K562 (cell line): ENCODE measurements around the gene CAB39. TPM values are rescaled to one million over a fixed set of nuclear protein-coding genes. Genes with fewer than 3 reads are reported as not detected.

Experiments
- ATAC-seq: fragments of 200-7000 bp; cut with Tn5 transposase; 3 replicates; pipeline ENCODE4 v1.9.1; 2020; ENCODE audit warnings: moderate library complexity
- BruUV-seq: library from RNA; stranded (reverse); fragments of 400-500 nt; replicated peaks from 2 replicates; lab custom pipeline; 2021; lab: Mats Ljungman, UMichigan
- CTCF ChIA-PET: fragments of 300-600 bp; formaldehyde crosslinking; extraction: SDS; loops from one replicate; lab custom pipeline; 2021; ENCODE audit warnings: low intra/inter-chr PET ratio; lab: Yijun Ruan, JAX
- POLR2A ChIA-PET: fragments of 300-600, 350-650 bp; sonication (Branson Sonifier 250); formaldehyde crosslinking; extraction: SDS; loops from one replicate; lab custom pipeline; 2021; ENCODE audit warnings: antibody characterized with exemption, inconsistent platforms; lab: Yijun Ruan, JAX
- DNase-seq, 4 experiments: peaks; one replicate each; pipeline versions ENCODE4 v3.0.0 to v3.0.0-alpha.2; 2011 to 2018; ENCODE audit warnings: low spot score in 3 of 4, mixed read lengths in 3 of 4; ENCODE audit errors: extremely low read depth in 1 of 4
- FAIRE-seq: peaks from 2 replicates; lab custom pipeline; 2011; peaks lifted over from hg19 to GRCh38; lab: Jason Lieb, UNC
- H2AFZ ChIP-seq: 2 replicates; pipeline ENCODE4 v1.6.0; 2011; ENCODE audit warnings: low read depth, low read length, control low read depth, inconsistent platforms
- H3K27ac ChIP-seq: fragments of 200-600 bp; 3 replicates; pipeline ENCODE4 v1.8.0; 2011; ENCODE audit warnings: low read depth, mild to moderate bottlenecking, control low read depth, inconsistent platforms, low read length, moderate library complexity, mixed read lengths; ENCODE audit errors: extremely low read depth
- H3K27me3 ChIP-seq, 2 experiments: fragments of 300-600 bp in 1 of 2; 2 replicates in 1 of 2; 3 replicates in 1 of 2; pipeline versions ENCODE4 v1.6.0 to v1.8.0; 2011; ENCODE audit warnings: inconsistent platforms in 2 of 2, low read length in 2 of 2, mild to moderate bottlenecking in 1 of 2, mixed read lengths in 1 of 2, moderate library complexity in 1 of 2; ENCODE audit not compliant: control insufficient read depth in 2 of 2, insufficient read depth in 2 of 2
- H3K36me3 ChIP-seq: fragments of 300-600 bp; 3 replicates; pipeline ENCODE4 v1.8.0; 2011; ENCODE audit warnings: mild to moderate bottlenecking, low read length, inconsistent platforms; ENCODE audit not compliant: control insufficient read depth, insufficient read depth
- H3K4me1 ChIP-seq, 2 experiments: fragments of 200-600 bp in 1 of 2; replicated peaks in 1 of 2; 2 replicates in 1 of 2; 3 replicates in 1 of 2; pipeline versions ENCODE4 v1.5.1 to v1.8.0; 2011; ENCODE audit warnings: inconsistent platforms in 2 of 2, low read length in 2 of 2, mild to moderate bottlenecking in 1 of 2, mixed read lengths in 1 of 2, moderate library complexity in 1 of 2; ENCODE audit not compliant: control insufficient read depth in 2 of 2, insufficient read depth in 2 of 2
- H3K4me2 ChIP-seq: 2 replicates; pipeline ENCODE4 v1.6.1; 2011; ENCODE audit warnings: low read length, control low read depth, inconsistent platforms, mixed read lengths; ENCODE audit not compliant: insufficient read depth
- H3K4me3 ChIP-seq: fragments of 200-600 bp; sonication (generic), shearing (Covaris generic); 2 replicates; pipeline ENCODE4 v1.5.1; 2016; ENCODE audit warnings: control low read depth, inconsistent platforms
- H3K79me2 ChIP-seq: fragments of 200-600 bp; 3 replicates; pipeline ENCODE4 v1.8.0; 2011; ENCODE audit warnings: low read length, inconsistent platforms; ENCODE audit not compliant: control insufficient read depth, insufficient read depth
- H3K9ac ChIP-seq, 2 experiments: 2 replicates each; pipeline versions ENCODE4 v1.6.0 to v1.6.1; 2011; ENCODE audit warnings: low read depth in 2 of 2, low read length in 2 of 2, control low read depth in 1 of 2, inconsistent platforms in 1 of 2, mild to moderate bottlenecking in 1 of 2, mixed read lengths in 1 of 2; ENCODE audit not compliant: insufficient read depth in 1 of 2
- H3K9me1 ChIP-seq: one replicate; pipeline ENCODE4 v1.6.0; 2011; ENCODE audit warnings: inconsistent platforms, mild to moderate bottlenecking, low read length, moderate library complexity; ENCODE audit not compliant: control insufficient read depth, insufficient read depth
- H3K9me3 ChIP-seq: replicated peaks from 2 replicates; pipeline ENCODE4 v1.5.1; 2011; ENCODE audit warnings: low read depth, low read length, inconsistent platforms; ENCODE audit not compliant: control insufficient read depth, insufficient read depth
- H4K20me1 ChIP-seq: replicated peaks from 2 replicates; pipeline ENCODE4 v1.6.1; 2011; ENCODE audit warnings: low read length, inconsistent platforms, mixed read lengths; ENCODE audit not compliant: control insufficient read depth, insufficient read depth
- RBM17 ChIP-seq: fragments of 200-400 bp; formaldehyde crosslinking; IDR thresholded peaks from 2 replicates; pipeline ENCODE4 v1.6.1; 2017; ENCODE audit warnings: low read depth, mild to moderate bottlenecking, low read length, borderline replicate concordance
- SRSF7 ChIP-seq: fragments of 200-400 bp; formaldehyde crosslinking; optimal IDR thresholded peaks from 2 replicates; pipeline ENCODE3; 2017; ENCODE audit warnings: mild to moderate bottlenecking, low read depth, low read length
- SUPT5H ChIP-seq: fragments of 450-650 bp; IDR thresholded peaks from 2 replicates; pipeline ENCODE4 v1.6.1; 2016
- ZNF121 ChIP-seq: sonication (generic); formaldehyde crosslinking; conservative IDR thresholded peaks from 2 replicates; pipeline ENCODE4 v1.8.0; 2022; ENCODE audit warnings: missing genetic modification reagents
- WGBS: fragments of 100-300 bp; shearing (Covaris generic); methylation state at CpG from one replicate; pipeline ENCODE4 v1.1.6; 2016; ENCODE audit warnings: low coverage, mixed read lengths; ENCODE audit not compliant: insufficient coverage; ENCODE audit errors: missing lambda C conversion rate; 5-methylcytosine and 5-hydroxymethylcytosine counted together
- in situ Hi-C: fragments of 300-500 bp; cut with MboI; formaldehyde crosslinking; loops from 4 replicates; pipeline ENCODE4 v1.15.0; 2018; ENCODE audit warnings: inconsistent platforms, mixed read lengths
- intact Hi-C: fragments of 100-400 bp; cut with micrococcal nuclease; formaldehyde crosslinking; loops from 2 replicates; pipeline ENCODE4 v1.14.2; 2022
- polyA plus RNA-seq, 8 experiments: library from polyadenylated mRNA; depleted of rRNA in 4 of 8; stranded (reverse) in 5 of 8; unstranded in 3 of 8; fragments of >200 nt; fragmentation: Nextera tagmentation in 2 of 8; fragmentation: Illumina TruSeq in 1 of 8; extraction: Ambion mirVana in 2 of 8; extraction: Trizol in 1 of 8; gene quantifications; 2 replicates each; pipeline versions ENCODE4 v1.2.1 to v1.2.3, GENCODE V29; 2011 to 2014; ENCODE audit warnings: inconsistent platforms in 1 of 8, missing spikeins in 1 of 8
- total RNA-seq, 7 experiments: library from RNA; depleted of rRNA in 6 of 7; stranded (reverse); fragments of >200 nt in 6 of 7; fragmentation: Illumina TruSeq in 2 of 7; extraction: Trizol in 2 of 7; gene quantifications; 2 replicates each; pipeline versions ENCODE4 v1.2.1 to v1.2.3, GENCODE V29; 2011 to 2021; ENCODE audit warnings: low replicate concordance in 1 of 7
- TF ChIP-seq, protein P1 (sequence below): sonication (generic); formaldehyde crosslinking; IDR thresholded peaks from 2 replicates; pipeline ENCODE4 v1.8.1; 2023; ENCODE audit warnings: mild to moderate bottlenecking, missing genetic modification reagents

CAB39 gene
- total and polyA plus RNA-seq, 9 of the 15 experiments (the other 6 are each of a cell fraction or from before 2014, with no cell fraction given), result 27.2 to 94.4 (median 70.1) TPM

GRCh38 chr2:230716588-230716987 lies 3.9 kb downstream of the CAB39 start:
- no peaks in the 10 kb centered on the region for H3K9me1 ChIP-seq
- ChIA-PET POLR2A (interaction anchor here (1.1 to 2.2 kb wide), 2 partner anchors 9 to 14 kb away, joined by 3 to 7 read pairs; no protein-coding TSS in a partner anchor), CTCF (no interaction called here)
- no peak for ATAC-seq
- no peaks in the 10 kb centered on the region for H3K9me3 ChIP-seq
- FAIRE-seq, result no peak
- H3K4me1 ChIP-seq, result peaks cover 18 to 25% of the 10 kb centered on the region in 2 experiments; a peak in 4 of 5 replicates
- intact Hi-C loops (loop anchor here (10.0 kb wide), 1 partner anchor 302 kb away; the partner anchor contains the start of gene SP100), in situ Hi-C loops (no loop called here)
- H2AFZ ChIP-seq, result no peak overlapping the region
- no peak overlapping the region for H3K4me2 ChIP-seq
- no peak overlapping the region for H3K4me3 ChIP-seq
- peaks cover 95% of the 10 kb centered on the region for H3K79me2 ChIP-seq
- H4K20me1 ChIP-seq, result peaks cover 36% of the 10 kb centered on the region
- DNase-seq, result no peak
- H3K9ac ChIP-seq, result no peak overlapping the region
- peaks cover 55% of the 10 kb centered on the region for H3K36me3 ChIP-seq
- no TSS peak for BruUV-seq
- H3K27ac ChIP-seq, result no peak overlapping the region
- no peaks in the 10 kb centered on the region for H3K27me3 ChIP-seq
- TF ChIP-seq, protein P1, sequence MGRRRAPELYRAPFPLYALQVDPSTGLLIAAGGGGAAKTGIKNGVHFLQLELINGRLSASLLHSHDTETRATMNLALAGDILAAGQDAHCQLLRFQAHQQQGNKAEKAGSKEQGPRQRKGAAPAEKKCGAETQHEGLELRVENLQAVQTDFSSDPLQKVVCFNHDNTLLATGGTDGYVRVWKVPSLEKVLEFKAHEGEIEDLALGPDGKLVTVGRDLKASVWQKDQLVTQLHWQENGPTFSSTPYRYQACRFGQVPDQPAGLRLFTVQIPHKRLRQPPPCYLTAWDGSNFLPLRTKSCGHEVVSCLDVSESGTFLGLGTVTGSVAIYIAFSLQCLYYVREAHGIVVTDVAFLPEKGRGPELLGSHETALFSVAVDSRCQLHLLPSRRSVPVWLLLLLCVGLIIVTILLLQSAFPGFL (CRISPR knock-in tag), result no peak
- TF ChIP-seq ZNF121 (0 out of 2 replicates have a peak, but pooled peaks have one; percentile 19), SRSF7 (no peak)
- 70% methylated on average over 4 of the region's 4 CpGs for WGBS

DNA sequence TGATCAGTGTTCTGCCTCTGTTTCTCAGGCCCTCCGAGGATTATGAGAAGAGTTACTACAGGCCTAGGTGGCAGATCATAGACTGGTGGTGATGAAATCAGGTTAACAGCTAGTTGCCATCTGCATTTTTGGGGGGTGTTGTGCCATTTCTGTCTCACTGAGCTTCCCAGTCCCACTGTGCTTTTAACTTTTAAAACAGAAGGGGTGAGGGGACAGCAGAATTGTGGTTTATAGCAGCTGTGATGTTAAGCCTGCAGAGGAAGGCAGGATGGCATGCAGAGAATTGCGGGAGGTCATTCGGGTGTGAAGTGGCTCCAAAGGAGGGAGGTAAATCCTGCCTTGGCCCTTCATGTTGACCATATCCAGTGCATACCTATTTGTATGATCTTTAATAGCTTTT lies 5.0 kb downstream of the CAB39 start:
- ATAC-seq (no peak), FAIRE-seq (no peak), DNase-seq (no peak)
- Histone ChIP-seq H3K79me2 (peaks cover 99% of the 10 kb centered on the region), H2AFZ (no peak overlapping the region), H3K9ac (peak overlapping the region; percentile 13 to 44; a peak in 3 of 4 replicates), H3K4me3 (0 out of 2 replicates have a peak overlapping the region, but pooled peaks have one; percentile 2), H4K20me1 (peaks cover 36% of the 10 kb centered on the region), H3K9me1 (no peaks in the 10 kb centered on the region), H3K36me3 (peaks cover 66% of the 10 kb centered on the region), H3K4me1 (peaks cover 14 to 25% of the 10 kb centered on the region in 2 experiments; a peak in 4 of 5 replicates), H3K4me2 (peak overlapping the region; percentile 32; the same call in 1 of the 2 replicates), H3K27ac (no peak overlapping the region; the same call in 2 of the 3 replicates), H3K27me3 (no peaks in the 10 kb centered on the region), H3K9me3 (no peaks in the 10 kb centered on the region)
- BruUV-seq, result no TSS peak
- TF ChIP-seq RBM17, result no peak
- TF ChIP-seq SUPT5H, result 0 out of 2 replicates have a peak, but pooled peaks have one; percentile 21
- POLR2A ChIA-PET, result interaction anchor here (0.7 to 2.2 kb wide), 4 partner anchors 8 to 52 kb away, joined by 3 to 7 read pairs (median 4); no protein-coding TSS in a partner anchor
- intact Hi-C loops (loop anchor here (10.0 kb wide), 1 partner anchor 303 kb away; the partner anchor contains the start of gene SP100), in situ Hi-C loops (no loop called here)
- CTCF ChIA-PET, result no interaction called here
- 50% methylated on average over 3 of the region's 3 CpGs for WGBS
